IMR-90 (cell line): Measurements from ENCODE around the gene ETS1. TPM values are rescaled to one million over a fixed set of nuclear protein-coding genes. Genes with fewer than 3 reads are reported as not detected.

Experiments used
- ATAC-seq: fragments of 200-7000 bp; cut with Tn5 transposase; 2 replicates; pipeline ENCODE4 v1.9.1; 2020; ENCODE audit warnings: low read depth, mild to moderate bottlenecking, moderate library complexity
- BruUV-seq: library from RNA; stranded (reverse); fragments of 400-500 nt; replicated peaks from 2 replicates; lab custom pipeline; 2021; lab: Mats Ljungman, UMichigan
- CTCF ChIA-PET: fragments of 300-600 bp; formaldehyde crosslinking; extraction: SDS; loops from one replicate; lab custom pipeline; 2021; ENCODE audit warnings: antibody characterized with exemption; lab: Yijun Ruan, JAX
- POLR2A ChIA-PET: fragments of 300-600 bp; sonication (Branson Sonifier 250); formaldehyde crosslinking; loops from one replicate; lab custom pipeline; 2022; ENCODE audit warnings: antibody characterized with exemption; ENCODE audit not compliant: unreplicated experiment; lab: Charles Lee
- DNase-seq: peaks from one replicate; pipeline ENCODE4 v3.0.0; 2013
- H2AFZ ChIP-seq: replicated peaks from 2 replicates; pipeline ENCODE3; 2013; ENCODE audit warnings: low read length, mild to moderate bottlenecking; ENCODE audit not compliant: poor library complexity
- H2AK5ac ChIP-seq: 2 replicates; pipeline ENCODE4 v1.6.1; 2013; ENCODE audit warnings: low read depth, low read length, inconsistent platforms
- H2AK9ac ChIP-seq: replicated peaks from 2 replicates; pipeline ENCODE3; 2013; ENCODE audit warnings: mild to moderate bottlenecking, low read depth, low read length, moderate library complexity; ENCODE audit not compliant: poor library complexity
- H2BK120ac ChIP-seq: 2 replicates; pipeline ENCODE4 v1.6.1; 2013; ENCODE audit warnings: low read depth, low read length, inconsistent platforms
- H2BK15ac ChIP-seq: 3 replicates; pipeline ENCODE4 v1.6.1; 2013; ENCODE audit warnings: low read depth, low read length, inconsistent platforms
- H2BK20ac ChIP-seq: 2 replicates; pipeline ENCODE4 v1.6.1; 2013; ENCODE audit warnings: low read depth, mild to moderate bottlenecking, inconsistent platforms, low read length, moderate library complexity
- H2BK5ac ChIP-seq: 2 replicates; pipeline ENCODE4 v1.6.1; 2013; ENCODE audit warnings: mild to moderate bottlenecking, low read depth, low read length, inconsistent platforms; ENCODE audit not compliant: poor library complexity, severe bottlenecking
- H3K14ac ChIP-seq: replicated peaks from 2 replicates; pipeline ENCODE4 v1.6.1; 2013; ENCODE audit warnings: low read depth, low read length, inconsistent platforms
- H3K18ac ChIP-seq: 2 replicates; pipeline ENCODE4 v1.6.1; 2013; ENCODE audit warnings: low read depth, low read length, control low read depth
- H3K23ac ChIP-seq: 2 replicates; pipeline ENCODE4 v1.6.1; 2013; ENCODE audit warnings: low read depth, low read length, inconsistent platforms
- H3K27ac ChIP-seq: 2 replicates; pipeline ENCODE4 v1.5.1; 2013; ENCODE audit warnings: mild to moderate bottlenecking, control low read depth, low read length; ENCODE audit not compliant: insufficient read depth
- H3K27me3 ChIP-seq: 2 replicates; pipeline ENCODE4 v1.6.1; 2013; ENCODE audit warnings: low read length; ENCODE audit not compliant: control insufficient read depth, insufficient read depth
- H3K36me3 ChIP-seq: 2 replicates; pipeline ENCODE4 v1.6.1; 2013; ENCODE audit warnings: low read length, mixed read lengths; ENCODE audit not compliant: control insufficient read depth, insufficient read depth
- H3K4ac ChIP-seq: 2 replicates; pipeline ENCODE4 v1.6.1; 2013; ENCODE audit warnings: low read depth, low read length, inconsistent platforms
- H3K4me1 ChIP-seq: 2 replicates; pipeline ENCODE4 v1.6.1; 2013; ENCODE audit warnings: low read length, mixed read lengths; ENCODE audit not compliant: control insufficient read depth, insufficient read depth
- H3K4me2 ChIP-seq: 2 replicates; pipeline ENCODE4 v1.6.1; 2013; ENCODE audit warnings: low read depth, mild to moderate bottlenecking, control low read depth, low read length, moderate library complexity
- H3K4me3 ChIP-seq: 2 replicates; pipeline ENCODE4 v1.5.1; 2013; ENCODE audit warnings: low read depth, mild to moderate bottlenecking, control low read depth, low read length, moderate library complexity; ENCODE audit not compliant: insufficient read depth
- H3K56ac ChIP-seq: 2 replicates; pipeline ENCODE4 v1.6.1; 2013; ENCODE audit warnings: low read length, inconsistent platforms; ENCODE audit not compliant: insufficient read depth; ENCODE audit errors: extremely low read depth
- H3K79me1 ChIP-seq, 2 experiments: 2 replicates each; pipeline ENCODE4 v1.6.1; 2013; ENCODE audit warnings: low read length in 2 of 2, inconsistent platforms in 1 of 2, low read depth in 1 of 2
- H3K9ac ChIP-seq: 2 replicates; pipeline ENCODE4 v1.6.1; 2013; ENCODE audit warnings: low read depth, low read length, control low read depth
- H3K9me1 ChIP-seq: 2 replicates; pipeline ENCODE4 v1.6.1; 2013; ENCODE audit warnings: low read length, inconsistent platforms; ENCODE audit not compliant: insufficient read depth
- H3K9me3 ChIP-seq: 2 replicates; pipeline ENCODE4 v1.6.1; 2013; ENCODE audit warnings: low read length; ENCODE audit not compliant: control insufficient read depth, insufficient read depth
- H4K20me1 ChIP-seq: 2 replicates; pipeline ENCODE4 v1.6.1; 2013; ENCODE audit warnings: low read length, inconsistent platforms; ENCODE audit not compliant: insufficient read depth
- H4K5ac ChIP-seq: 2 replicates; pipeline ENCODE4 v1.6.1; 2013; ENCODE audit warnings: mild to moderate bottlenecking, low read depth, low read length, control low read depth
- H4K8ac ChIP-seq, 2 experiments: 2 replicates each; pipeline ENCODE4 v1.6.1; 2013; ENCODE audit warnings: low read depth in 2 of 2, low read length in 2 of 2, control low read depth in 1 of 2, inconsistent platforms in 1 of 2
- H4K91ac ChIP-seq: 2 replicates; pipeline ENCODE4 v1.6.1; 2013; ENCODE audit warnings: low read depth, low read length, inconsistent platforms; ENCODE audit not compliant: insufficient read depth
- BHLHE40 ChIP-seq: fragments of 150-350 bp; IDR thresholded peaks from 2 replicates; pipeline ENCODE4 v1.6.1; 2016; ENCODE audit warnings: mild to moderate bottlenecking, low read depth, low read length
- CHD1 ChIP-seq: IDR thresholded peaks from 2 replicates; pipeline ENCODE4 v1.6.1; 2012; ENCODE audit warnings: low read depth, low read length, improper control_type of control experiment
- CTCF ChIP-seq: conservative IDR thresholded peaks from 2 replicates; pipeline ENCODE4 v1.5.1; 2012; ENCODE audit warnings: mild to moderate bottlenecking, low read depth, low read length, improper control_type of control experiment
- MXI1 ChIP-seq: IDR thresholded peaks from 2 replicates; pipeline ENCODE4 v1.6.1; 2012; ENCODE audit warnings: low read depth, mild to moderate bottlenecking, low read length, moderate library complexity, borderline replicate concordance
- NFE2L2 ChIP-seq: fragments of 150-350 bp; IDR thresholded peaks from 2 replicates; pipeline ENCODE4 v1.6.1; 2016; ENCODE audit warnings: low read depth, mild to moderate bottlenecking, low read length
- POLR2A ChIP-seq: IDR thresholded peaks from 2 replicates; pipeline ENCODE4 v1.6.1; 2012; ENCODE audit warnings: mild to moderate bottlenecking, low read depth, low read length
- RAD21 ChIP-seq: IDR thresholded peaks from 2 replicates; pipeline ENCODE4 v1.6.1; 2012; ENCODE audit warnings: low read length, improper control_type of control experiment
- SMC3 ChIP-seq: fragments of 150-350 bp; IDR thresholded peaks from 2 replicates; pipeline ENCODE4 v1.6.1; 2016; ENCODE audit warnings: low read depth, mild to moderate bottlenecking, antibody characterized with exemption, low read length, moderate library complexity
- USF2 ChIP-seq: fragments of 150-350 bp; IDR thresholded peaks from 2 replicates; pipeline ENCODE4 v1.6.1; 2017; ENCODE audit warnings: mild to moderate bottlenecking, antibody characterized with exemption, low read length, low read depth
- WGBS, 2 experiments: methylation state at CpG; one replicate each; pipeline versions ENCODE4 v1.1.5 to v1.1.7; 2013; ENCODE audit warnings: missing lambda C conversion rate in 2 of 2; ENCODE audit not compliant: insufficient read length in 1 of 2; ENCODE audit errors: extremely low coverage in 2 of 2; 5-methylcytosine and 5-hydroxymethylcytosine counted together
- dilution Hi-C: fragments of 300-500 bp; cut with HindIII; formaldehyde crosslinking; loops from one replicate; pipeline ENCODE4 v1.14.3; 2018; ENCODE audit warnings: low sequenced_read_pairs; ENCODE audit not compliant: unreplicated experiment
- in situ Hi-C: fragments of 300-500 bp; cut with MboI; formaldehyde crosslinking; loops from 3 replicates; pipeline ENCODE4 v1.14.3; 2019; ENCODE audit warnings: low sequenced_read_pairs, inconsistent platforms, mixed read lengths
- intact Hi-C: fragments of 100-400 bp; cut with micrococcal nuclease; formaldehyde crosslinking; loops from 2 replicates; pipeline ENCODE4 v1.10.0; 2022
- polyA plus RNA-seq, 3 experiments: library from polyadenylated mRNA; depleted of rRNA; stranded (reverse); fragments of >200 nt; gene quantifications; 2 replicates each; pipeline ENCODE4 v1.2.3, GENCODE V29; 2012; ENCODE audit warnings: low replicate concordance in 1 of 3
- total RNA-seq: library from RNA; depleted of rRNA; stranded (reverse); fragments of >200 nt; gene quantifications from 2 replicates; pipeline ENCODE4 v1.2.3, GENCODE V29; 2012

Gene ETS1
- total and polyA plus RNA-seq, 2 of the 4 experiments (the other 2 are of a cell fraction), result 41.2 to 56.3 TPM

GRCh38 chr11:128516886-128517285 lies 70.5 kb downstream of the ETS1 start:
- no TSS peak for BruUV-seq
- peak overlapping the region; percentile 13; the same call in 1 of the 2 replicates for H4K5ac ChIP-seq
- no peak overlapping the region for H3K56ac ChIP-seq
- dilution Hi-C loops, result no loop called here
- H4K91ac ChIP-seq, result peak overlapping the region; percentile 57
- H2AFZ ChIP-seq, result no peak overlapping the region
- peaks cover 28% of the 10 kb centered on the region for H3K4me1 ChIP-seq
- ChIA-PET POLR2A (interaction anchor here (0.9 kb wide), 1 partner anchor 100 kb away, joined by 3 read pairs; no protein-coding TSS in a partner anchor), CTCF (interaction anchor here (0.8 to 2.7 kb wide), 4 partner anchors 34 to 226 kb away, joined by 3 to 12 read pairs (median 4); no protein-coding TSS in a partner anchor)
- TF ChIP-seq USF2, result no peak
- TF ChIP-seq RAD21, result no peak
- no peak for TF ChIP-seq CTCF
- no peak for TF ChIP-seq MXI1
- no peak for TF ChIP-seq BHLHE40
- no peak for TF ChIP-seq CHD1
- no peak for TF ChIP-seq SMC3
- no peak for TF ChIP-seq NFE2L2
- no peak for TF ChIP-seq POLR2A
- no peak overlapping the region for H2BK15ac ChIP-seq
- H3K27ac ChIP-seq, result no peak overlapping the region
- intact Hi-C loops, result loop anchor here (5.0 kb wide), 1 partner anchor 110 kb away; no protein-coding TSS in a partner anchor
- peak overlapping the region; percentile 59; the same call in 1 of the 2 replicates for H3K4ac ChIP-seq
- H3K23ac ChIP-seq, result peak overlapping the region; percentile 85
- H3K4me3 ChIP-seq, result no peak overlapping the region
- H3K9me1 ChIP-seq, result peaks cover 22% of the 10 kb centered on the region
- DNase-seq (no peak), ATAC-seq (no peak)
- H2BK5ac ChIP-seq, result peak overlapping the region; percentile 27
- no peaks in the 10 kb centered on the region for H3K9me3 ChIP-seq
- H3K14ac ChIP-seq, result peak overlapping the region; percentile 11; the same call in 1 of the 2 replicates
- H2AK5ac ChIP-seq, result peak overlapping the region; percentile 32; the same call in 1 of the 2 replicates
- 0% methylated on average over 1 of the region's 4 CpGs; no CpG with 5 or more reads in 1 of the 2 experiments for WGBS, 2 experiments
- H2BK20ac ChIP-seq, result no peak overlapping the region
- H2AK9ac ChIP-seq, result peak overlapping the region; percentile 20
- H3K4me2 ChIP-seq, result peak overlapping the region; percentile 31
- in situ Hi-C loops, result loop anchor here (25.0 kb wide), 1 partner anchor 480 kb away; no protein-coding TSS in a partner anchor
- peaks cover 6% of the 10 kb centered on the region for H3K36me3 ChIP-seq
- H3K18ac ChIP-seq, result 0 out of 2 replicates have a peak overlapping the region, but pooled peaks have one; percentile 9
- peak overlapping the region; percentile 50 for H2BK120ac ChIP-seq
- H3K79me1 ChIP-seq, result peaks cover 0 to 43% of the 10 kb centered on the region in 2 experiments; a peak in 2 of 4 replicates
- H3K9ac ChIP-seq, result 0 out of 2 replicates have a peak overlapping the region, but pooled peaks have one; percentile 0
- H4K20me1 ChIP-seq, result peaks cover 83% of the 10 kb centered on the region
- peak overlapping the region; percentile 2 to 49; a peak in 3 of 4 replicates for H4K8ac ChIP-seq
- H3K27me3 ChIP-seq, result no peaks in the 10 kb centered on the region
